ENCODE results near the gene GREB1. TPM values are rescaled to one million over a fixed set of nuclear protein-coding genes. Genes with fewer than 3 reads are reported as not detected.

The GREB1 gene
- total RNA-seq, 1 experiment from 2014 or later = 0.90 TPM

DNA sequence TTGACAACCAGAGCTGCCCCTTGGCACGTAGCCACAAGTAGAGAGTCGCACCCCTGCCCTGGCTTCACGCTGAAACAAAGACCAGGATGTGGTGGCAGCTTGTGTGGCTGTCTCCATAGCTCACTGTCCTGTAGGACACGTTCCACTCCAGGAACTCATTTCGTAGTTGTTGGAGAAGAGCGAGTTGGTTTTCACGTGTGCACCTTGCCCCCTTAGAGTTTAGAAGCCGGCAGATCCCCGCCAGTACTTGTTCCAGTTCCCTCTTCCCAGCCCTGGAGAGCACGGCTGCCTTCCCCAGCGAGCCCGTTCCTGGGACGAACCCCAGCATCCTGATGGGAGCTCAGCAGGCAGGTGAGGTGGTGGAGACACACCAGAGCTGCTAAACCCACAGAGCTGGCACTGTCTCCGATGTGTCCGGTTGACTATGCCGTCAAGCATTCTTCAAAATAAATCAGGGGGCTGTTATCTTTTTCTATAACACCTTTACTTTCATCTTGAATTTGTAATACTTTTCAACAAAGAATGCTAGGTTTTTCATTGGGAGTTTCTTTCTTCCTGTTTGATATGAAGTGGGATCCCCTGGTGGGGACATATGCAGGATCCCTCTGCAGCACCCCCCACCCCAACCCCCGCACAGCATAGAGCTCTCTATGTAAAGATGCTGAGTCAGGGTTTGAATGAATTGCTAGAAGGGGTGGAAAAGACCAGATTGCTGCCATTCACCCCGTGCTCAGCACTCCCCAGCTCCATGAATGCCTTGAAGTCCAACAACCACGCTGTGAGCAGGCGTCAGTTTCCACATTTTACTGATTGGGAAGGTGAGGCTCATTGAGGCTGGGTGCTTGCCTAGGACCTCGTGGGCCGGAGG, 44.5 kb downstream of the GREB1 start:
- Mint-ChIP-seq H3K27me3 (ENCODE audit: unreplicated experiment) (peaks cover 17% of the 10 kb centered on the region), H3K36me3 (ENCODE audit: insufficient read depth, unreplicated experiment) (no peaks in the 10 kb centered on the region), H3K27ac (ENCODE audit: unreplicated experiment) (no peak overlapping the region), H3K9me3 (ENCODE audit: low read depth, unreplicated experiment) (no peaks in the 10 kb centered on the region), H3K4me3 (ENCODE audit: low read depth, unreplicated experiment) (no peak overlapping the region), H3K4me1 (ENCODE audit: low read depth, unreplicated experiment) (no peaks in the 10 kb centered on the region)
- no TSS peak for BruUV-seq (replicated peaks)
- no peak for DNase-seq
- intact Hi-C loops (cut with micrococcal nuclease; ENCODE audit: unreplicated experiment) = no loop called here
- TF ChIP-seq, protein P1, sequence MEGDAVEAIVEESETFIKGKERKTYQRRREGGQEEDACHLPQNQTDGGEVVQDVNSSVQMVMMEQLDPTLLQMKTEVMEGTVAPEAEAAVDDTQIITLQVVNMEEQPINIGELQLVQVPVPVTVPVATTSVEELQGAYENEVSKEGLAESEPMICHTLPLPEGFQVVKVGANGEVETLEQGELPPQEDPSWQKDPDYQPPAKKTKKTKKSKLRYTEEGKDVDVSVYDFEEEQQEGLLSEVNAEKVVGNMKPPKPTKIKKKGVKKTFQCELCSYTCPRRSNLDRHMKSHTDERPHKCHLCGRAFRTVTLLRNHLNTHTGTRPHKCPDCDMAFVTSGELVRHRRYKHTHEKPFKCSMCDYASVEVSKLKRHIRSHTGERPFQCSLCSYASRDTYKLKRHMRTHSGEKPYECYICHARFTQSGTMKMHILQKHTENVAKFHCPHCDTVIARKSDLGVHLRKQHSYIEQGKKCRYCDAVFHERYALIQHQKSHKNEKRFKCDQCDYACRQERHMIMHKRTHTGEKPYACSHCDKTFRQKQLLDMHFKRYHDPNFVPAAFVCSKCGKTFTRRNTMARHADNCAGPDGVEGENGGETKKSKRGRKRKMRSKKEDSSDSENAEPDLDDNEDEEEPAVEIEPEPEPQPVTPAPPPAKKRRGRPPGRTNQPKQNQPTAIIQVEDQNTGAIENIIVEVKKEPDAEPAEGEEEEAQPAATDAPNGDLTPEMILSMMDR (IDR thresholded peaks at IDR 0.05; ENCODE audit: unreplicated experiment) = no peak
- CTCF ChIA-PET = interaction anchor here (1.0 kb wide), 1 partner anchor 24 kb away, joined by 3 read pairs; no protein-coding TSS in a partner anchor

DNA sequence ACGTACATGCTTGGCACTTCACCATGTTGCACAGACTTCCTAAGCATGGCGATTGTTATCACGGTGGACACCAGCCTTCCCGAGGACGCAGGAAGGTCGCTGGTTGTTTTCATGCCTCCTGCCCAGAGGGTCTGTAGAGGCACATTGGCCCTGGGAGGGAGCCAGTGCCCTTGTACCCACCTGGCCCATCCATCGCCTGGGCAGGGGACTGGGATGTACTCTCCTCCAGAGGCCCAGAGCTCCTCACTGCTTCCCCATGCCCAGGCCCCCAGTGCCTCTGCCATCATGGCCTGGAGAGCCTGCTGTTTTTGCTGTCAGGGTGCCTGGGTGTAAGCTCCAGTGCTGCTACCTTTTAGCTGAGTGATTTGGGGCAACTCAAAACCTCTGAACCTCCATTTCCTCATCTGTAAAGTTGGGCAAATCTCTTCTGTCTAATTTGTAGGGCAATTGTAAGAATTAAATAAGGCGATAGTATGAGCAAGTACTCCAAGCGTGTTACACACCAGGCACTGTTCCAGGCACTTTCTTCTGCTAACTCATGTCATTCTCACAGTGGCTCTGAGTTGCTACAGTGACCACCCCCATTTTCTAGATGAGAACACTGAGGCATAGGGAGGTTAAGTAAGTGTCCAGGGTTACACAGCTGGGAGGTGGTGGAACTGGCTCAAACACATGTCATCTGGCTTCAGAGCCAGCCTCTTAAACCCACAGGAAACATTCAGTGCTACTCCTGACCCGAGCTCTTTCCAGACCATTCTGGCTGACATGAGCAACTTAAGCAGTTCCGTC, 45.3 kb downstream of the GREB1 start:
- BruUV-seq (replicated peaks) = no TSS peak
- Mint-ChIP-seq H3K27me3 (ENCODE audit: unreplicated experiment) (peaks cover 18% of the 10 kb centered on the region), H3K36me3 (ENCODE audit: insufficient read depth, unreplicated experiment) (no peaks in the 10 kb centered on the region), H3K4me3 (ENCODE audit: low read depth, unreplicated experiment) (no peak overlapping the region), H3K27ac (ENCODE audit: unreplicated experiment) (no peak overlapping the region), H3K4me1 (ENCODE audit: low read depth, unreplicated experiment) (no peaks in the 10 kb centered on the region), H3K9me3 (ENCODE audit: low read depth, unreplicated experiment) (no peaks in the 10 kb centered on the region)
- CTCF ChIA-PET = interaction anchor here (0.6 to 1.0 kb wide), 2 partner anchors 14 to 23 kb away, joined by 3 read pairs; no protein-coding TSS in a partner anchor
- intact Hi-C loops (cut with micrococcal nuclease; ENCODE audit: unreplicated experiment) = no loop called here
- DNase-seq = no peak
- TF ChIP-seq, protein P1 (IDR thresholded peaks at IDR 0.05; ENCODE audit: unreplicated experiment) = no peak

DNA sequence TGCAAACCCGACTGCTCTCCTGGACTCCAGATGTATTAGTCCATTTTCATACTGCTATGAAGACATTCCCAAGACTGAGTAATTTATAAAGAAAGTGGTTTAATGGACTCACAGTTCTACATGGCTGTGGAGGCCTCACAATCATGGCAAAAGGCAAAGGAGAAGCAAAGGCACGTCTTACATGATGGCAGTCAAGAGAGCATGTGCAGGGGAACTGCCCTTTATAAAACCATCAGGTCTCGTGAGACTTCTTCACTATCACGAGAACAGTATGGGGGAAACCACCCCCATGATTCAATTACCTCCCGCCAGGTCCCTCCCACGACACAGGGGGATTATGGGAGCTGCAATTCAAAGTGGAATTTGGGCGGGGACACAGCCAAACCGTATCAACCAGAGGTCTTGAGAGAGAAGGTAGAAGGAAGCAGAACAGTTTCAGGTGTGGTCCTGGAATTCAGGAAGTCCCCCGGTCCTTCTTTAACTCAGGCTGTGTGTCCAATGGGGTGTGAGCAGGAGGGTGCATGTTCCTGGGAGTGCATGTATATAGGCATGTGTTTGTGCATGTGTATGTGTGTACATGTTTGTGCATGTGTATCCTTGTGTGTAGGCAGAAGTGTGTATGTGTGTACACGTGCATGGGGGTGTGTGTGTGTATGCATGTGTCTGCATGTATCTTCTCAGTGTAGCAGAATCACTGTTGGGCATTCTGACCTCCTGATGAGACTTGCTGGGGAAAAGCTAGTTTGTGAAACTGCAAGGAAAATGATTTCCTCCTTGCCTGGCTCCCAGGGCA, 46.2 kb downstream of the GREB1 start:
- H3K4me1 Mint-ChIP-seq (ENCODE audit: low read depth, unreplicated experiment) = no peaks in the 10 kb centered on the region
- intact Hi-C loops (cut with micrococcal nuclease; ENCODE audit: unreplicated experiment) = loop anchor here (5.0 to 10.0 kb wide), 3 partner anchors 168 to 745 kb away; no protein-coding TSS in a partner anchor
- no peak overlapping the region for H3K4me3 Mint-ChIP-seq (ENCODE audit: low read depth, unreplicated experiment)
- H3K9me3 Mint-ChIP-seq (ENCODE audit: low read depth, unreplicated experiment) = no peaks in the 10 kb centered on the region
- CTCF ChIA-PET = interaction anchor here (0.6 kb wide), 1 partner anchor 13 kb away, joined by 3 read pairs; no protein-coding TSS in a partner anchor
- peaks cover 27% of the 10 kb centered on the region for H3K27me3 Mint-ChIP-seq (ENCODE audit: unreplicated experiment)
- TF ChIP-seq, protein P1 (IDR thresholded peaks at IDR 0.05; ENCODE audit: unreplicated experiment) = no peak
- BruUV-seq (replicated peaks) = no TSS peak
- H3K27ac Mint-ChIP-seq (ENCODE audit: unreplicated experiment) = no peak overlapping the region
- no peaks in the 10 kb centered on the region for H3K36me3 Mint-ChIP-seq (ENCODE audit: insufficient read depth, unreplicated experiment)
- DNase-seq = no peak

DNA sequence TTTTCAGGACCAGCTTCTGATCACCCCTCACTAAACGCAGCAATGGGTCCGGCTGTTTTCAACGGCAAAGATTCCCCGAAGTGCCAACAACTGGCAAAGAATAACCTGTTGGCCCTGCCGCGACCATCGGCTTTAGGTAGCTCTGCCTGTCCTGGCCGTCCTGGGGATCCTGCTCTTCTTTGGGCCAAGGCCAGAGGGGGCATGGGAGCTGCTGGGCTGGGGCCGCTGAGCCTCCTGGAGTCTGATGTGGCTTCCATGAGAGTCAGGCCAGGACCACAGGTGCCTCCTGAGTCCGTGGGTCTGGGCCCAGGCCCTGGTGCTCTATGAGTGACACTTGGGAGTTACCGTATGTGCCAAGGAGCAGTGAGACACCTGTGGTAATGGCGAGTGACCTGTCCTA, 46.9 kb downstream of the GREB1 start:
- peaks cover 33% of the 10 kb centered on the region for H3K27me3 Mint-ChIP-seq (ENCODE audit: unreplicated experiment)
- TF ChIP-seq, protein P1 (IDR thresholded peaks at IDR 0.05; ENCODE audit: unreplicated experiment) = no peak
- intact Hi-C loops (cut with micrococcal nuclease; ENCODE audit: unreplicated experiment) = loop anchor here (5.0 to 10.0 kb wide), 3 partner anchors 168 to 746 kb away; no protein-coding TSS in a partner anchor
- no TSS peak for BruUV-seq (replicated peaks)
- no peak overlapping the region for H3K27ac Mint-ChIP-seq (ENCODE audit: unreplicated experiment)
- H3K36me3 Mint-ChIP-seq (ENCODE audit: insufficient read depth, unreplicated experiment) = no peaks in the 10 kb centered on the region
- no peaks in the 10 kb centered on the region for H3K4me1 Mint-ChIP-seq (ENCODE audit: low read depth, unreplicated experiment)
- no peak overlapping the region for H3K4me3 Mint-ChIP-seq (ENCODE audit: low read depth, unreplicated experiment)
- H3K9me3 Mint-ChIP-seq (ENCODE audit: low read depth, unreplicated experiment) = no peaks in the 10 kb centered on the region
- CTCF ChIA-PET = interaction anchor here (0.6 to 2.8 kb wide), 2 partner anchors 102 to 399 kb away, joined by 4 to 23 read pairs; no protein-coding TSS in a partner anchor
- no peak for DNase-seq

Measured in Calu3 (cell line).